ENCODE measurements around the gene IMMP2L.

Gene IMMP2L

GRCh38 chr7:110698576-110698975 lies 863.7 kb downstream of the IMMP2L start:
- DNase-seq (ENCODE audit: low read depth): no peak
- no peak overlapping the region for H3K4me3 ChIP-seq (replicated peaks; ENCODE audit: low read depth, low read length)
- TF ChIP-seq CTCF (IDR thresholded peaks at IDR 0.05; ENCODE audit: low read length, missing control alignments): no peak

GRCh38 chr7:110693344-110693743 lies 868.9 kb downstream of the IMMP2L start:
- no peak for TF ChIP-seq CTCF (IDR thresholded peaks at IDR 0.05; ENCODE audit: low read length, missing control alignments)
- no peak for DNase-seq (ENCODE audit: low read depth)
- H3K4me3 ChIP-seq (replicated peaks; ENCODE audit: low read depth, low read length): no peak overlapping the region

GRCh38 chr7:110688908-110689307 lies 873.4 kb downstream of the IMMP2L start:
- TF ChIP-seq CTCF (IDR thresholded peaks at IDR 0.05; ENCODE audit: low read length, missing control alignments): no peak
- DNase-seq (ENCODE audit: low read depth): no peak

GRCh38 chr7:110685899-110686298 lies 876.4 kb downstream of the IMMP2L start:
- no peak for DNase-seq (ENCODE audit: low read depth)
- TF ChIP-seq CTCF (IDR thresholded peaks at IDR 0.05; ENCODE audit: low read length, missing control alignments): no peak
- no peak overlapping the region for H3K4me3 ChIP-seq (replicated peaks; ENCODE audit: low read depth, low read length)

More at GRCh38 chr7:110688908-110689307, 873.4 kb downstream of the IMMP2L start:
- no peak overlapping the region for H3K4me3 ChIP-seq (replicated peaks; ENCODE audit: low read depth, low read length)

- TF ChIP-seq CTCF (IDR thresholded peaks at IDR 0.05; ENCODE audit: low read length, missing control alignments): no peak
- DNase-seq (ENCODE audit: low read depth): no peak
- no peak overlapping the region for H3K4me3 ChIP-seq (replicated peaks; ENCODE audit: low read depth, low read length)
Measured at GRCh38 chr7:110681941-110682340, 880.4 kb downstream of the IMMP2L start.

- TF ChIP-seq CTCF (IDR thresholded peaks at IDR 0.05; ENCODE audit: low read length, missing control alignments): no peak
- no peak for DNase-seq (ENCODE audit: low read depth)
- H3K4me3 ChIP-seq (replicated peaks; ENCODE audit: low read depth, low read length): no peak overlapping the region
Measured at GRCh38 chr7:110677405-110677804, 884.9 kb downstream of the IMMP2L start.

- no peak overlapping the region for H3K4me3 ChIP-seq (replicated peaks; ENCODE audit: low read depth, low read length)
- TF ChIP-seq CTCF (IDR thresholded peaks at IDR 0.05; ENCODE audit: low read length, missing control alignments): no peak
- no peak for DNase-seq (ENCODE audit: low read depth)
Measured at GRCh38 chr7:110676785-110677184, 885.5 kb downstream of the IMMP2L start.

Measured in fibroblast of pulmonary artery (primary cell).